HG03095 (cell line): ENCODE results near the gene ELOVL7.
"Not testable (repeated sequence)": the region's sequence is repeated elsewhere in the genome, so short reads cannot be mapped to it uniquely, and the experiment has no call there.

Experiments
- ATAC-seq: cut with Tn5 transposase; IDR thresholded peaks from one replicate; pipeline ENCODE4 v1.9.1; 2021; ENCODE audit warnings: moderate library complexity; ENCODE audit not compliant: unreplicated experiment

ELOVL7 gene

GRCh38 chr5:60797482-60798153 lies 46.5 kb downstream of the ELOVL7 start:
- ATAC-seq, result no peak

GRCh38 chr5:60795424-60795950 lies 48.6 kb downstream of the ELOVL7 start:
- ATAC-seq, result not testable (repeated sequence)

- ATAC-seq, result no peak
These were observed 49.4 kb downstream of the ELOVL7 start for GRCh38 chr5:60794691-60795090.

- no peak for ATAC-seq
These were observed 51.6 kb downstream of the ELOVL7 start for GRCh38 chr5:60792438-60792837.

- no peak for ATAC-seq
These were observed 54.5 kb downstream of the ELOVL7 start for GRCh38 chr5:60789551-60789950.

GRCh38 chr5:60788863-60789513 lies 55.1 kb downstream of the ELOVL7 start:
- no peak for ATAC-seq

- ATAC-seq, result no peak
These were observed 64.6 kb downstream of the ELOVL7 start for GRCh38 chr5:60779466-60779865.

- ATAC-seq, result no peak
These were observed 67.7 kb downstream of the ELOVL7 start for GRCh38 chr5:60776343-60776742.

GRCh38 chr5:60765019-60765709 lies 78.9 kb downstream of the ELOVL7 start:
- ATAC-seq, result no peak

GRCh38 chr5:60763061-60763460 lies 81.0 kb downstream of the ELOVL7 start:
- no peak for ATAC-seq

- no peak for ATAC-seq
These were observed 89.6 kb downstream of the ELOVL7 start for GRCh38 chr5:60754495-60754894.

- ATAC-seq, result no peak
These were observed 99.4 kb downstream of the ELOVL7 start for GRCh38 chr5:60744682-60745081.

GRCh38 chr5:60743511-60744314 lies 100.4 kb downstream of the ELOVL7 start:
- no peak for ATAC-seq

GRCh38 chr5:60740322-60740721 lies 103.7 kb downstream of the ELOVL7 start:
- ATAC-seq, result no peak

- ATAC-seq, result no peak
These were observed 105.1 kb downstream of the ELOVL7 start for GRCh38 chr5:60738933-60739332.

- no peak for ATAC-seq
These were observed 105.6 kb downstream of the ELOVL7 start for GRCh38 chr5:60738461-60738860.

GRCh38 chr5:60730858-60731257 lies 113.2 kb downstream of the ELOVL7 start:
- ATAC-seq, result not testable (repeated sequence)

GRCh38 chr5:60727033-60727679 lies 116.9 kb downstream of the ELOVL7 start:
- no peak for ATAC-seq

- ATAC-seq, result no peak
These were observed 119.9 kb downstream of the ELOVL7 start for GRCh38 chr5:60724126-60724525.

GRCh38 chr5:60722416-60722815 lies 121.7 kb downstream of the ELOVL7 start:
- no peak for ATAC-seq

- ATAC-seq, result no peak
These were observed 124.7 kb downstream of the ELOVL7 start for GRCh38 chr5:60719329-60719728.
